ENCODE results near the gene EPB41L4A. TPM values are rescaled to one million over a fixed set of nuclear protein-coding genes. Genes with fewer than 3 reads are reported as not detected.

EPB41L4A gene
- total RNA-seq, 1 donor from 2014 or later: 27.2 TPM

DNA sequence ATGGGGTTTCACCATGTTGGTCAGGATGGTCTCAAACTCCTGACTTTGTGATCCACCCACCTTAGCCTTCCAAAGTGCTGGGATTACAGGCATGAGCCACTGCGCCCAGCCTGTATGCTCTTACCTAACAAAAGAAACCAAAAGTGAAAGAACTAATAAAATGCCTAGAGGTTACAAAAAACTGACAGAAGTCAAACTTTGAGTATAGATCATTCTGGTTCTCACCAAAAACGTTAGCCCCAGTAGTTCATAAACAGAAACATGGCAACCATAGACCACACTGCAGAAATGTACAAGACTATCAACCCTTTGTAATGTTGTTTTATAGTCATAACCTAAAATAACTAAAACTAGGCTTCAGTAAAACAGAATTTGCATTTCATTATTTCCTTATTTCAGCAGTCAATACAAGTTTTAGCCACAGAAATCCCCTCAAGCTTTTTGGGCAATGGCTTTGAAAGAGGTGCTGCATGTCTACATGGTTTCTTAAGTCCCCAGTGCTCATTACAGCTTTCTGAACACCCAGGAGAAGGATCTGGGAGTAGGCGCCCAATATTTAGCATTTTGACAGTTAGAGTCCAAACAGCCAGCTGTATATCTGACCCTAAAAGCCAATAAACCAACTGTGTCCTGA, 72.5 kb downstream of the EPB41L4A start:
- Mint-ChIP-seq H3K4me3 (no peak overlapping the region), H3K9me3 (no peaks in the 10 kb centered on the region), H3K27ac (no peak overlapping the region), H3K27me3 (no peaks in the 10 kb centered on the region), H3K36me3 (no peaks in the 10 kb centered on the region), H3K4me1 (ENCODE audit: unreplicated experiment) (peaks cover 16% of the 10 kb centered on the region)
- TF ChIP-seq, protein P1, sequence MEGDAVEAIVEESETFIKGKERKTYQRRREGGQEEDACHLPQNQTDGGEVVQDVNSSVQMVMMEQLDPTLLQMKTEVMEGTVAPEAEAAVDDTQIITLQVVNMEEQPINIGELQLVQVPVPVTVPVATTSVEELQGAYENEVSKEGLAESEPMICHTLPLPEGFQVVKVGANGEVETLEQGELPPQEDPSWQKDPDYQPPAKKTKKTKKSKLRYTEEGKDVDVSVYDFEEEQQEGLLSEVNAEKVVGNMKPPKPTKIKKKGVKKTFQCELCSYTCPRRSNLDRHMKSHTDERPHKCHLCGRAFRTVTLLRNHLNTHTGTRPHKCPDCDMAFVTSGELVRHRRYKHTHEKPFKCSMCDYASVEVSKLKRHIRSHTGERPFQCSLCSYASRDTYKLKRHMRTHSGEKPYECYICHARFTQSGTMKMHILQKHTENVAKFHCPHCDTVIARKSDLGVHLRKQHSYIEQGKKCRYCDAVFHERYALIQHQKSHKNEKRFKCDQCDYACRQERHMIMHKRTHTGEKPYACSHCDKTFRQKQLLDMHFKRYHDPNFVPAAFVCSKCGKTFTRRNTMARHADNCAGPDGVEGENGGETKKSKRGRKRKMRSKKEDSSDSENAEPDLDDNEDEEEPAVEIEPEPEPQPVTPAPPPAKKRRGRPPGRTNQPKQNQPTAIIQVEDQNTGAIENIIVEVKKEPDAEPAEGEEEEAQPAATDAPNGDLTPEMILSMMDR (conservative IDR thresholded peaks at IDR 0.05): no peak
- no peak for DNase-seq (ENCODE audit: extremely low spot score, unreplicated experiment)

DNA sequence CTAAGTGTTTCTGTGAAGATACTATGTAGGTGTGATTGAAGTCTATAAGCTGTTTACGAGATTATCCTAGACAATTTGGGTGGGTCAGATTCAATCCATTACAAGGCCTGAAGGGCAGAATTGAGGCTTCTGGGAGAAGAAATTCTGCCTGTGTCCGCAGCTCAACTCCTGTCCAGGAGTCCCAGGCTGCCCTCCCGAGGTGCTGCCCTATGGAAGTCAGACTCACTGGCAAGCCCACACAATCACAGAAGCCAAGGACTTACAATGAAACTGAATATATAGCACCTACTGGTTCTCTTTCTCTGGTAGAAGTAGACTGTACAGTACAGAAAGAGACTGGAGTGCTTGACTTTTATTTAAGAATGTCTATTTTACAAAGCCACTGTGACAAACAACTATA, 74.5 kb downstream of the EPB41L4A start:
- Mint-ChIP-seq H3K4me3 (no peak overlapping the region), H3K9me3 (no peaks in the 10 kb centered on the region), H3K4me1 (ENCODE audit: unreplicated experiment) (peaks cover 29% of the 10 kb centered on the region), H3K27ac (no peak overlapping the region), H3K36me3 (no peaks in the 10 kb centered on the region), H3K27me3 (no peaks in the 10 kb centered on the region)
- DNase-seq (ENCODE audit: extremely low spot score, unreplicated experiment): no peak
- TF ChIP-seq, protein P1 (conservative IDR thresholded peaks at IDR 0.05): no peak

DNA sequence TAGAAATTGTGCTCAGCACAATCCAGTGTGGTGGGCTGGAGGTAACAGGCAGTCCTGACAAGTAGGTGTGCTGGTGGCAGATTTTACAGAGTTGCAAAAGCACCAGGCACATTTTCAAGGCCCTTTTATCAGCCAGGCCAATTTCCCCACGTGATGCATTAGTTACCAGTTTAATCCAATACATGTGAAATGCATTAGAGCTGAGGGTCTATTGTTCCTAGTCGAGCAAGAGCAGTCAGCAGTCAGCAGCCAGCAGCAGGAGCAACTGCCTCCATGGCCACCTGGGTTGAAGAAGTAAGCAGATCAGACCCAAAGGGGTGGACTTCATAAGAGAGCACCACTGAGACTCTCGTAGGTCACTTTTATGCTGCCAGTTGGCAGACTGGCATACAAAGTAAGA, 76.7 kb downstream of the EPB41L4A start:
- Mint-ChIP-seq H3K27me3 (no peaks in the 10 kb centered on the region), H3K27ac (no peak overlapping the region)

DNA sequence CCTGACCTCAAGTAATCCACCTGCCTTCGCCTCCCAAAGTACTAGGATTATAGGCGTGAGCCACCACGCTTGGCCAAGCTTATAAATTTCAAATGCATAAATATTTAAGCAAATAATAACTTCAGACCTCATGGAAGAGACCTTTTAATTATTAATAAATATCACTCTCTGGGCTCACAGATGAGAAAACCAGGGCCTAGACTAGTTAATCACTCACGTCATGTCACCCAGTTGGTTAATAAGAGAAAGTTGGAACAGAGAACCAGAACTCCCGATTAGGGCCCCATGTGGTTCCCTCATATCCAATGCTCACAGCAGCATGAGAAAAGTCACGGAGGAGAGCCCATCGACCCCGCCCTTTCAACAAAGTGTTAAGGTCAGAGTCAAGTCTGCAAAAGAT, 79.3 kb downstream of the EPB41L4A start:
- no peaks in the 10 kb centered on the region for H3K27me3 Mint-ChIP-seq
- TF ChIP-seq, protein P1 (conservative IDR thresholded peaks at IDR 0.05): no peak
- no peaks in the 10 kb centered on the region for H3K36me3 Mint-ChIP-seq
- H3K4me3 Mint-ChIP-seq: no peak overlapping the region
- no peaks in the 10 kb centered on the region for H3K9me3 Mint-ChIP-seq
- DNase-seq (ENCODE audit: extremely low spot score, unreplicated experiment): no peak
- H3K27ac Mint-ChIP-seq: no peak overlapping the region
- peaks cover 43% of the 10 kb centered on the region for H3K4me1 Mint-ChIP-seq (ENCODE audit: unreplicated experiment)

More for the DNA sequence above, 76.7 kb downstream of the EPB41L4A start:
- Mint-ChIP-seq H3K4me1 (ENCODE audit: unreplicated experiment) (peaks cover 29% of the 10 kb centered on the region), H3K36me3 (no peaks in the 10 kb centered on the region), H3K4me3 (no peak overlapping the region), H3K9me3 (no peaks in the 10 kb centered on the region)
- TF ChIP-seq, protein P1 (conservative IDR thresholded peaks at IDR 0.05): no peak
- DNase-seq (ENCODE audit: extremely low spot score, unreplicated experiment): no peak

DNA sequence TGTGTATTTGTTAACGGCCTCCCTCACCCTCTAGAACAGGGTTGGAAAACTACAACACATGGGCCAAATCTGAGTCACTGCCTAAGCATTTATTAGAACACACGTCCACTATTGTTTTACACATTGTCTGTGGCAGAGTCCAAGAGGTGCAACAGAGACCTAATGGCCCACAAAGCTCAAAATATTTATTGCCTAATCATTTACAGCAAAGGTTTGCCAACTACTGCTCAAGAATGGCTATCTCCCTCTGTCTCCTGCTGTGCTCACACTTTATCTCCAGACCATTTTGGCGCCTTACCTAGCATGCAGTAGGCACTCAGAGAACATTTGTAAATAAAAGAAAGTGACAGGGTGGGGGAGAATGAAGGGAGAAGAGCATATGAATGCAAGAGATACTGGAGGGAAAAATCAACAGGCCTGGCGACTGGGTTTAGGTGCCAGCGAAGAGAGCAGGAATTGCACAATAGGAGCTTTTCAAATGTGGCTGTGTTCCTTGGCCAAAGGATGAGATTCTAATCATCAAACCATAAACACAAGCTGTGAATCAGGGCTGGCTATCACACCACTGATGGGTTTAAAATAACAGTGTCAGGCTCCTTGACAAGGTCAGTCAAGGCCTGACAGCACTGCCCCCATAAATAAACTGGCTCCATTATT, 80.3 kb downstream of the EPB41L4A start:
- H3K9me3 Mint-ChIP-seq: no peaks in the 10 kb centered on the region
- H3K27me3 Mint-ChIP-seq: no peaks in the 10 kb centered on the region
- H3K4me1 Mint-ChIP-seq (ENCODE audit: unreplicated experiment): peaks cover 43% of the 10 kb centered on the region
- TF ChIP-seq, protein P1 (conservative IDR thresholded peaks at IDR 0.05): no peak
- H3K4me3 Mint-ChIP-seq: no peak overlapping the region
- no peak overlapping the region for H3K27ac Mint-ChIP-seq
- no peaks in the 10 kb centered on the region for H3K36me3 Mint-ChIP-seq
- DNase-seq (ENCODE audit: extremely low spot score, unreplicated experiment): no peak

Data from type B pancreatic cell (in vitro differentiated cells).